HG02884 (cell line): ENCODE results near the gene TMEM200B.
"Not testable (repeated sequence)": the region's sequence is repeated elsewhere in the genome, so short reads cannot be mapped to it uniquely, and the experiment has no call there.

Experiments
- ATAC-seq: cut with Tn5 transposase; IDR thresholded peaks from one replicate; pipeline ENCODE4 v1.9.1; 2021; ENCODE audit warnings: mild to moderate bottlenecking, moderate library complexity; ENCODE audit not compliant: unreplicated experiment

TMEM200B gene

DNA sequence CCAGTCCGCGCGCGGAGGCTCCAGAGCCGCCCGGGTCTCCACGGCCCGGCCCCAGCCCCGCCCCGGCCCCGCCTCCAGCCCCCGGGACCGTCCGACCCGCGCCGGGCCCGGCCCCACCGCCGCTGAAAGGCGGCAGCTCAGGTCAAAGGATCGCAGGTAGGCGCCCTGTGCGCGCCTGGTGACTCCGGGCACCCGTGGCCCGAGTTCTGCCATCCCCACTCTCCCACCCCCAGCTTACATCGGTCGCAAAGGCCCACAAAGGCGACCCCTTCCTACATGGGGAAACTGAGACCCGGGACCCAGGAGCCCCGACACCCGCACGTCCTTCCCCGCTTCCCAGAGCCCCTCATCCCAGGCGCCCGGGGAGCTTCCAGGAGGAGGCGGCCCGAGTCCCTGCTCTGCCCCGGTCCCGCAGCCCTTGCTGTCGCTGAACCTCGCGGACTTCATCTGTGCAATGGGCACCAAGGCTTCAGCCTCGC, at the start of gene TMEM200B:
TSS of gene TMEM200B (minus strand) at position 17 of the 479 bp plus-strand sequence. CDS start 2,075 bp downstream, outside the sequence.
- ATAC-seq = no peak

- ATAC-seq = no peak
These were observed 48.8 kb upstream of the TMEM200B start for GRCh38 chr1:29172415-29172939.

DNA sequence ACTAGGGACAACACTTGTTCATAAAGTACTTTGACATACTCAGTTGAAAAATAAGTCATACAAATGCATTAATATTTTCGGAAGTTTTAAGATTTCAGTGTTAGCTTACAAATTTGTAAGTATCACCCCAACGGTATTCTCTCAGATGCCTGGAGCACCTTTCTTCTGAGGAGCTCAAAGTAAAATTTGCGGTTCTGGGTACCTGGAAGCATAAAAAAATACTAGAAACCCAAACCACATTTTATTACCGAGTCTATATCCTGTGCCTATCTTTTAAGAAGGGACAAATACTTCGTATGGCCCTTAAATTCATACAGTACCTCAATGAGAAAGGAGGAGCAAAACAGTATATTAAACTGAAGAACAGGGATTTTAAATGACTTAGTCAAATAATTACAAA, 47.8 kb upstream of the TMEM200B start:
- ATAC-seq = no peak

- ATAC-seq = no peak
These were observed 47.4 kb upstream of the TMEM200B start for GRCh38 chr1:29171089-29171488.

- ATAC-seq = no peak
These were observed 46.3 kb upstream of the TMEM200B start for GRCh38 chr1:29169976-29170375.

DNA sequence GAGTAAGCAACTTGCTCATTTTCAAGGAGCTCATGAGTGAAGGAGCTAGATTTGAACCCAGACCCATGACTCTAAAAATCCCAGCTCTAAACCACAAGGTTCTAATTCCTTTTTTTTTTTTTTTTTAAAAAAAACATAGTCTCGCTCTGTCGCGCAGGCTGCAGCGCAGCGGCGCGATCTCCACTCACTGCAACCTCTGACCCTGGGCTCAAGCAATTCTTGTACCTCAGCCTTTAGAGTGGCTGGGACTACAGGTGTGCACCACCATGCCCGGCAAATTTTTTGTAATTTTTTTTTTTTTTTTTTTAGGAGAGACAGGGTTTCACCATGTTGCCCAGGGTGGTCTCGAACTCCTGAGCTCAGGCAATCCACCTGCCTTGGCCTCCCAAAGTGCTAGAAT, 44.2 kb upstream of the TMEM200B start:
- no peak for ATAC-seq

DNA sequence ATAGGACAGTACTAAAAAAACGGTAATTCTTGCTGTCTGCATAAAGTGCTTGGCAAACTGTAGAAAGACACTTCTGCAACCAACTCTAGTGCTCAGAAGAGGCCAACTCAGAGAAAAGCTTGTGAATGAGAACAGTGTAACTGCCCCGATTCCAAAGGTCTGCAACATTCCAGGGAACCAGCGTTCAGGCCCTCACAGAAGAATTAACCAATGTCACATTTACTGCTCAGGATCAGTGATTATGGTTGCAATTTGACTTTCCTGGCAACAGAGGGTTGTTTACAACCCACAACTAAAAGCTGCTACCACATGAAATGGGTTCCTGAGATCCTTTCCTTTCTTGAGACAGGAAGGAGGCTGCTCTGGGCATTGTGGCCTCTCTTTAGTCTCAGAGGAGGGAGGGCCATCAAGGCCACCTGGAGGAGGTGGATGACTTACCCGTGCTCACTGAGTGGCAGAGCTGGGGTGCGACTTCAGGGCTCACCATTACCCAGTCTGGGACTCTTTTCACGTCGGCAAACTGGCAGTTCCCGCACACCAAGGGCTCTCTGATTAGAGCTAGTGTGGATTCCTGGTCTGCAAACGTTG, 42.7 kb upstream of the TMEM200B start:
- no peak for ATAC-seq

DNA sequence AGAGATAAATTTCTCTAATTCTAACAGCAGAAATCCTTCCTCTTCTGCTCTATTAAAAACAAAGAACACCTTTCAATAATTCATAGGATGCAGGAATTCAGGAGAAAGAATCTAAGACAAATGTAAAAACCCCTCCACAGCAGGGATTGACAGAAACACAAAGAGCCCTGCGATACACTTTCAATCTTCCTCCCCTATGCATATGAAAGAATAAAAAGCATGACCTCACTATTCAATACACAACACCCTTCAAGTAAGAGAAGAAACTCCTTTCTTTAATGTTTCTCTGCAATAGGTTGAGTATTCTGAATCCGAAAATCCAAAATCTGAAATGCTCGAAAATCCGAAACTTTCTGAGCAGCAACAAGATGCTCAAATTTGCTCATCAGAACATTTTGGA, 40.9 kb upstream of the TMEM200B start:
- ATAC-seq = no peak

DNA sequence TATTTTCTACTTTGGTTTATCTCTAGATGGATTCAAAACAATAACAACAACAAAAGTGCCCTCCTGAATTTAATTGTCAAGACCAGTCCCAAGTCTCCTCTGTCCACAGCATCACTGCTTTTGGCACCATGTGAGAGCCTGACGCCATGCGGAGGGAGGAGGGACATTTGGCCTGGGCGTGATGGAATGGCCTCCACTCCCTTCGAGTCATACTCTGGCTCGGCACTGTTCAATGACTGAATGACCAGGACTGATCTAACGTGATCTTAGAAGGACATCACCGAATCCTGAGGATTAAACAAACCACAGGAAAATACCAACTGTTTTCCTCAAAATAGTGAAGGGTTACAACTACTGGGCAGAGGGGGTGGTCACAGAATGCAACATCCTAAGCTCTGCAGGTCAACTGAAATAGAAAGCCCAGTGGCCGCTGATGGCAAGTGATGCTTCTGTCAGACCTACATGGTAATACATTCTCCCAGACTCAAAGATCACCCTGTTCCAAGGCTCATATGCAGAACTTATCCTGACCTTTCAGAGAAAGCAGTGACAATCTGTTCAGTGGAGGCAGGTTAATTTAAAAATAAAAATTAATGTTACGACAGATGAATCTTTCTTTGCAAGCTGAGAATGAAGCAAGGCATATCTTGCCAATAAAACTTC, 38.9 kb upstream of the TMEM200B start:
- ATAC-seq = no peak

- no peak for ATAC-seq
These were observed 38.3 kb upstream of the TMEM200B start for GRCh38 chr1:29162025-29162424.

DNA sequence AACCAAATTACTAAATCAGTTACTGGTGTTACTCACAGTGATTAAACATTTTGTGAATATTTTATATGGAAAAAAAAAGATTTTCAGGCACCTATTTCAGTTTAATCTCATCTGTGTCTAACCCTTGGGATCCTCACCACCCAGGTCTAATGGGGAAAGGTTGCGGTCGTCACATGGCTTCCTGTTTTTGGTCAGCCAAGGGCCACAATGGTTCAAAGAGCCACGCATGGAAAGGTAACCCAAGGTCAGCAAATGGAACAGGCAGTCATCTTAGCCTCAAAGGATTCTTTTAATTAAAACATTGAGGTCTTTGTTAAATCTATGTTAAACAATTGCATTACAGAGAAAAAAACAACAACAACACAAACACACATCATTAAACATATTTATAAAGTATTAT, 36.1 kb upstream of the TMEM200B start:
- ATAC-seq = no peak

DNA sequence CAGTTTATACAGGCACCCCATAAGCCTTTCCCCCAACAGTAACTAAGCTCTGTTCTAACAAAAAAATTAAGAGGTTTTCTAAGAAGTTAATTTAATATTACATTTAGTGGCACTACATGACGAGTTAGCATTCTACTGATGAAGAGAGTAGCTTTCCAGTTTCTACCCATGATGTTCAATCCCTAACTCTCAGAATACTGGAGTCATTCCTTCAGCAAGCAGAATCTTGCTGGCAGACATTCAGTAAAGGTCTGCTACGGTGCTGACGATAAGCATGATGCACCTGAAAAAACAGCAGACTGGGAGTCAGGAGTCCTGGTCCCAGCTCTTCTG, 33.5 kb upstream of the TMEM200B start:
- ATAC-seq = no peak

- no peak for ATAC-seq
These were observed 33.0 kb upstream of the TMEM200B start for GRCh38 chr1:29156543-29157268.

DNA sequence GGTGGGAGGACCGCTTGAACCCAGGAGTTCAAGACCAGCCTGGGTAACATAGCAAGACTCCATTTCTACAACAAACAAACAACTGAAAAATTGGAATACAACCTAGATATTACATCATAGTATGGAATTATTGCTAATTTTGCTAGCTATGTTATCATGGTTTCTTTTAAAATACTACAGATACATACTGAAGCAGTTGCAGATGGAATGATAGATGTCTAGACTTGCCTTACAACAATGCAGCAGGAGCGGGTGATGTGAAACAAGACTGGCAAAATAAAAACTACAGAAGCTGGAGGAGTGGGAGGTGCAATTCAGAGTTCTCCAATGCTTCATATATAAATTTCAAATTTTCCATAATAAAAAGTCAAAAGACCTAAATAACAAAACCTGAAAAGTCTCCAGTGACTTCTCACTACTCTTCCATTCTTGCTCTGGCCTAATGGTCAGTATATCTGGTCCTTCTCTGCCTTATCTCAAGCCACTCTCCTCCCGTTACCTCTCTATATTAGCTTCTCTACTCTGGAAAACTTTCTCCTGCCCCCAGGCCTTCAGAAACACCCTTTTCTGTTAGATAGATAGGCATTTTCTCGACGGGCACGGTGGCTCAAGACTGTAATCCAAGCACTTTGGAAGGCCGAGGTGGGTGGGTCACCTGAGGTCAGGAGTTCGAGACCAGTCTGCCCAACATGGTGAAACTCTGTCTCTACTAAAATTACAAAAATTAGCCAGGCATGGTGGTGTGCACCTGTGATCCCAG, 28.5 kb upstream of the TMEM200B start:
- no peak for ATAC-seq

GRCh38 chr1:29150346-29150745, 26.6 kb upstream of the TMEM200B start:
- ATAC-seq = not testable (repeated sequence)

DNA sequence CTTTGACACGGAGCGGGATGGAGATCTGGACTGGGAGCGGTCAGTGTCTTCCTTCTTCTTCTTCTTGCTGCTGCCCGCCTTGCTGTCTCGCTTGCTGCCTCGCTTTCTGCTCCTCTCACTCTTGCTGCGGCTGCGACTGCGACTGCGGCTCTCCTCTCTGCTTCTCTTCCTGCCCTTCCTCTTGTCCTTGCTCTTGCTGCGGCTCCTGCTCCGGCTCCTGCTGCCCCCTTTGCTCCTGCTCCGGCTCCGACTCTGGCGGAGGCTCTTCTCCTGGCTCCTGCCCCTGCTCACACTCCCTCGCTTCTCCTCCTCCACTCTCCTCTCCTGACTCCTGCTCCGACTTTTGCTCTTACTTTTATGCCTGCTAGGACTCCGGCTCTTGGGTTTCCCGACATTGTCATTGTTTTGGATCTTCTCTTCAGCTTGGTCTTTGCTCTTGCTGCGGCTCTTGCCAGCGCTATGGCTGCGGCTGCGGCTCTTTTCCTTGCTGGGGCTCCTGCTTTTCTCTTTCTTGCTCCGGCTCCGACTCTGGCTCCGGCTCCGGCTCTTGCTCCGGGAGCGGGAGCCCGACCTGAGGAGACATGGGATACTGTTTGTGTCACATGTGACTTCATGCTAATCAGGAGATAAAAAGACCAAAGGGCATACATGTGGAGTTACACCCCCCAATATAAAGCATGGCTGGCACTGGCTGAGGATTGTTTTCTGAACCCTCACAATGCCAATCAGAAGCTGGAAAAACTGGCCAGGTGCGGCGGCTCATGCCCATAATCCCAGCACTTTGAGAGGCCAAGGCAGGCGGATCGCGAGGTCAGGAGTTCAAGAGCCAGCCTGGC, 25.2 kb upstream of the TMEM200B start:
- no peak for ATAC-seq

- ATAC-seq = no peak
These were observed 22.2 kb upstream of the TMEM200B start for GRCh38 chr1:29145739-29146437.

- no peak for ATAC-seq
These were observed 20.5 kb upstream of the TMEM200B start for GRCh38 chr1:29144178-29144577.

GRCh38 chr1:29142714-29143113, 19.0 kb upstream of the TMEM200B start:
- no peak for ATAC-seq
